ENCODE results near the gene LILRA5. TPM values are rescaled to one million over a fixed set of nuclear protein-coding genes. Genes with fewer than 3 reads are reported as not detected.

Gene LILRA5
- total and polyA plus RNA-seq, 2 of the 8 experiments (the other 6 are each of a cell fraction or from before 2014, with no cell fraction given) = not detected

GRCh38 chr19:54352041-54352440 is 39.1 kb upstream of the LILRA5 start:
- H3K27me3 ChIP-seq (replicated peaks in 1 of 4; ENCODE audit: control insufficient read depth in 3 of 4, extremely low read depth in 1 of 4, insufficient read depth in 3 of 4, low read length in 3 of 4) = no peaks in the 10 kb centered on the region
- H3K9me3 ChIP-seq (ENCODE audit: insufficient read depth in 2 of 2, low read depth in 1 of 2, low read length in 1 of 2) = no peaks in the 10 kb centered on the region
- no peaks in the 10 kb centered on the region for H3K36me3 ChIP-seq (ENCODE audit: control insufficient read depth in 2 of 4, insufficient read depth in 4 of 4, low read length in 3 of 4)
- no peak overlapping the region for H3K14ac ChIP-seq (ENCODE audit: insufficient read length)
- H3K23ac ChIP-seq (ENCODE audit: insufficient read length) = no peak overlapping the region
- no peak overlapping the region for H3K18ac ChIP-seq (ENCODE audit: extremely low read depth, low read length)
- CTCF ChIA-PET (ENCODE audit: partially characterized antibody) = interaction anchor here (1.3 to 5.0 kb wide), 2 partner anchors 20 to 26 kb away, joined by 4 to 40 read pairs; no protein-coding TSS in a partner anchor
- H2BK120ac ChIP-seq (replicated peaks; ENCODE audit: low read depth, low read length) = no peak overlapping the region
- no peak overlapping the region for H4K8ac ChIP-seq (ENCODE audit: extremely low read depth, insufficient read depth, low read length)
- no peak overlapping the region for H2AK5ac ChIP-seq (ENCODE audit: low read depth, low read length)
- no peak for FAIRE-seq
- H3K9ac ChIP-seq (replicated peaks in 1 of 4; ENCODE audit: extremely low read depth in 1 of 4, low read depth in 3 of 4, low read length in 3 of 4) = no peak overlapping the region
- H4K20me1 ChIP-seq (replicated peaks in 1 of 2; ENCODE audit: control insufficient read depth in 1 of 2, insufficient read depth in 2 of 2, low read length in 2 of 2) = no peaks in the 10 kb centered on the region
- no peak overlapping the region for H3K27ac ChIP-seq (ENCODE audit: low read depth, low read length)
- H4K5ac ChIP-seq (ENCODE audit: insufficient read length, low read depth, low read length) = no peak overlapping the region
- 87% methylated on average over 7 of the region's 7 CpGs; no CpG with 5 or more reads in 1 of the 2 experiments for WGBS, 2 experiments (ENCODE audit: extremely low coverage in 1 of 2, insufficient coverage in 1 of 2, insufficient read length in 1 of 2, insufficient replicate concordance in 2 of 2, low coverage in 1 of 2, low lambda C conversion rate in 2 of 2, missing lambda C conversion rate in 1 of 2)
- H3K4me1 ChIP-seq (replicated peaks in 1 of 4; ENCODE audit: control insufficient read depth in 3 of 4, insufficient read depth in 4 of 4, low read length in 3 of 4) = no peaks in the 10 kb centered on the region
- H3K23me2 ChIP-seq (ENCODE audit: low read depth, low read length) = no peaks in the 10 kb centered on the region
- H2BK15ac ChIP-seq (ENCODE audit: low read length) = no peak overlapping the region
- H3K4me3 ChIP-seq (ENCODE audit: extremely low read depth in 1 of 4, insufficient read depth in 2 of 4, low read depth in 3 of 4, low read length in 4 of 4) = no peak overlapping the region
- no peak overlapping the region for H2BK20ac ChIP-seq (ENCODE audit: low read length)
- no peaks in the 10 kb centered on the region for H3K79me1 ChIP-seq (ENCODE audit: low read depth, low read length)
- H3K56ac ChIP-seq (replicated peaks; ENCODE audit: insufficient read length, low read depth, low read length) = no peak overlapping the region
- no peaks in the 10 kb centered on the region for H3K79me2 ChIP-seq (ENCODE audit: control insufficient read depth in 1 of 2, insufficient read depth in 2 of 2, low read length in 2 of 2)
- H2BK12ac ChIP-seq (ENCODE audit: low read depth, low read length) = no peak overlapping the region
- no peak for DNase-seq (ENCODE audit: low read depth in 1 of 2, low spot score in 2 of 2)
- H3K4me2 ChIP-seq (ENCODE audit: insufficient read depth in 1 of 2, low read depth in 2 of 2, low read length in 2 of 2) = no peak overlapping the region
- POLR2A ChIA-PET (ENCODE audit: partially characterized antibody) = no interaction called here
- no peak overlapping the region for H2BK5ac ChIP-seq (ENCODE audit: low read depth, low read length)
- H3K4ac ChIP-seq (replicated peaks; ENCODE audit: insufficient read length, low read depth, low read length) = no peak overlapping the region
- H4K91ac ChIP-seq (replicated peaks; ENCODE audit: insufficient read length, low read length) = no peak overlapping the region
- no peak overlapping the region for H2AFZ ChIP-seq (ENCODE audit: low read length)
- TF ChIP-seq ZNF274 (IDR thresholded peaks at IDR 0.05; ENCODE audit: borderline replicate concordance, extremely low read depth, low read length) = no peak
- no peak for TF ChIP-seq KDM1A (IDR thresholded peaks at IDR 0.05; ENCODE audit: borderline replicate concordance, low read length)
- no peak for TF ChIP-seq GABPA (IDR thresholded peaks at IDR 0.05; ENCODE audit: borderline replicate concordance, insufficient read depth, low read length)
- no peak for TF ChIP-seq CHD1 (IDR thresholded peaks at IDR 0.05; ENCODE audit: low read depth, low read length)
- TF ChIP-seq CTCF (IDR thresholded peaks at IDR 0.05; ENCODE audit: control extremely low read depth in 1 of 3, insufficient read depth in 1 of 3, low read depth in 1 of 3, low read length in 3 of 3) = no peak
- TF ChIP-seq BRCA1 (IDR thresholded peaks at IDR 0.05; ENCODE audit: low read depth, low read length) = no peak
- no peak for TF ChIP-seq POU5F1 (IDR thresholded peaks at IDR 0.05; ENCODE audit: low read depth, low read length)
- TF ChIP-seq NANOG (IDR thresholded peaks at IDR 0.05; ENCODE audit: insufficient read depth, low read depth, low read length, poor library complexity, severe bottlenecking) = no peak
- TF ChIP-seq RNF2 (IDR thresholded peaks at IDR 0.05; ENCODE audit: borderline replicate concordance, low read depth, low read length, missing control alignments, poor library complexity, severe bottlenecking) = no peak
- no peak for TF ChIP-seq BACH1 (IDR thresholded peaks at IDR 0.05; ENCODE audit: low read length)
- TF ChIP-seq TBP (IDR thresholded peaks at IDR 0.05; ENCODE audit: low read depth, low read length) = no peak
- no peak for TF ChIP-seq KDM4A (IDR thresholded peaks at IDR 0.05; ENCODE audit: low read depth, low read length, severe bottlenecking)

Measured in H1 (cell line).